GM18508 (cell line): ENCODE results near the gene SLC2A9.

ENCODE experiments used
- ATAC-seq: cut with Tn5 transposase; IDR thresholded peaks from one replicate; pipeline ENCODE4 v1.9.1; 2021; ENCODE audit warnings: moderate number of reproducible peaks; ENCODE audit not compliant: insufficient read depth, unreplicated experiment

The SLC2A9 gene

DNA sequence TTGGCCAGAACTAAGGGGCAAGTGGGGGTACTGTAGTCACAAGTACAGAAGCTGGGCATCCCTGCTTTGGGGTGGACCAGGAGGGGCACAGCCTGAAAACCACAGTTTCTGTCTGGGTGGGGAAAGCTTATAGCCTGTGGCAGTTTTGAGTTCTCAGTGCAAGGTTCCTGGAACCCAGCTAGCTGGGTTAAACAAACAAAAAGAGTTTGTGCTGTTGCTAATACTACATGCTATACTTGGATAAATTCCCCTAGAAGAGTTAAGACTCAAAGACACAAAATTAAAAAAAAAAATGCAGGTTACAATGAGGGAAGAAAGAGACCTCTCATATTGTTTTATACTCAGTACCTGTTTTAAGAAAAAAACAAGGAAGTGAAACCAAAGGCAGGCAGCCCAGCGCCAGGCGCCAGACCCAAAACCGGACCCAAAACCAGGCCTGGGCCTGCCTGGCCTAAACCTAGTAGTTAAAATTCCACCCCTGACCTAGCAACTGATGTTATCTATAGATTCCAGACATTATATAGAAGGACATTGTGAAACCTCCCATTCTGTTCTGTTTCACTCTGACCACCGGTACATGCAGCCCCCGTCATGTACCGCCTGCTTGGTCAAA, 50.8 kb downstream of the SLC2A9 start:
- peak; percentile 77 for ATAC-seq

- ATAC-seq = no peak
Measured at GRCh38 chr4:9969526-9970398, 51.5 kb downstream of the SLC2A9 start.

- no peak for ATAC-seq
Measured at GRCh38 chr4:9968472-9968871, 52.8 kb downstream of the SLC2A9 start.

DNA sequence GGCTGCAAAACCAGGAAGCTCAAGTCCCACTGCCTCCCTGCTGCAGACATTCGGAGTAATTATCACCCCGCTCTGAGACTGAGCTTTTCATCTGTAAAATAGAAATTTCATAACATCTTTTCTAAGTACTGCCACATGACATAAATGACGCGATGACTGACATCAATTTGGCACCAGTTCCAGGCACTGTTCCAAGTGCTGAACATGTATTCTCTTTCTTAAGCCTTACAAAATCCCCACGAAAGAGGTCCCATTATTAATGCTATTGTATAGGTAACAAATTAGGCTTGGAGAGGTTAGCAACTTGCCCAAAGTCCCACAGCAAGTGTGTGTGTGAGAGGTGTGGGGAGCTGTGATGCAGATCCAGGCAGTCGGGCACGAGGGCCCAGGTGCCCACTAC, 56.4 kb downstream of the SLC2A9 start:
- no peak for ATAC-seq

DNA sequence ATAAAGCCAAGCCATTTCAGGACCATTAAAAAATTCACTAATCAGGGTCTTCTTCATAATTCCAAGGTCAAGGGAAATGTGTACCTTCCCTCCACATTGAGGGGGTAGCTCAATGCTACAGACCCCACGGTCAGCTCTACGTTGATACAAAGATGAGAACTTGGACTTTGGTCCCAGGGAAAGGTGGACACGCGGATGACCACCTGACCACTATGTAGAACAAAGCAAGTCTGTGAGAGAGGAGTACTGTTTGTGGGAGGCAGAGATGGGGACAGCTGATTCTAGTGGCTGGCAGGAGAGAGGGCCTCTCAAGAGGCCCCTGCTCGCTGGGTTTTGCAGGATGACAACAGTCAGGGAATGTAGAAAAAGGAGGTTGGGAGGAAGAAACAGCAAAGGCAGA, 58.0 kb downstream of the SLC2A9 start:
- ATAC-seq = no peak

- ATAC-seq = no peak
Measured at GRCh38 chr4:9962611-9963314, 58.5 kb downstream of the SLC2A9 start.

DNA sequence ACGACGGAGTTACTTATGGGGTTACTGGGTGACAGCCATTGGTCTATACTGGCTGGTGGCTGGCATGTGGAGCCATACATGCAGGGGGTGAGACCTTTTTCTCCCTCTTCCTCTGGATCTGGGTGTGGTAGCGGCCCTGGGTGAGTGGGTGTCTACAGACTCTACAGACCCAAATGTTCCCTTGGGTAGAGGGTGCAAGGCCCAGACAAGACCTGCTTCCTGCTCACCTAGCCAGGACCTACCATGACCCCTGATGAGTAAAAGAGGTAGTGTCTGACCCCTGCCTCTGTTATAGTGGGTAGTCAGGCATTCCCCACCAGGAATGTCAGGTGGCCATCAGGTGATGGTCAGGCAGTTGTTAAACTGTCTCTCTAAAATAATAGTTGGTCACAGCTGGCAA, 66.8 kb downstream of the SLC2A9 start:
- no peak for ATAC-seq

DNA sequence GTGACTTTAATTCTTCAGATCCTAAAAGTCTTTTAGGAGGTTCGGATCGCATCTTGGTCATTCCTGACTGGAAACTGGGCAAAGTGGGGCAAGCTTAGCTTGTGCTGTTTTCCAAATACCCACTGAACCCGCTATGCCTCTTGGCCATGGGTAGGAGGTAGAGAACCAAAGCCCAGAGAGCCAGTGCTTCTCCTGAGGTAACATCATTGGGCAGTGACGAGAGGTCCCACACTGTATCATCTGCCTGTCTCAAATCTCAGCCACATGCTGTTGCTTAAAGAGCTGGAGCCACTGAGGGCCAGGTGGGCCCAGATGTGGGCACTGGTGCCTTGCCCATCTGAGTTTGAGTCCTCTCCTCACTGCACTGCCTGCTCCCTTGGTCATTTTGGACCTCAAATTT, 68.2 kb downstream of the SLC2A9 start:
- no peak for ATAC-seq

DNA sequence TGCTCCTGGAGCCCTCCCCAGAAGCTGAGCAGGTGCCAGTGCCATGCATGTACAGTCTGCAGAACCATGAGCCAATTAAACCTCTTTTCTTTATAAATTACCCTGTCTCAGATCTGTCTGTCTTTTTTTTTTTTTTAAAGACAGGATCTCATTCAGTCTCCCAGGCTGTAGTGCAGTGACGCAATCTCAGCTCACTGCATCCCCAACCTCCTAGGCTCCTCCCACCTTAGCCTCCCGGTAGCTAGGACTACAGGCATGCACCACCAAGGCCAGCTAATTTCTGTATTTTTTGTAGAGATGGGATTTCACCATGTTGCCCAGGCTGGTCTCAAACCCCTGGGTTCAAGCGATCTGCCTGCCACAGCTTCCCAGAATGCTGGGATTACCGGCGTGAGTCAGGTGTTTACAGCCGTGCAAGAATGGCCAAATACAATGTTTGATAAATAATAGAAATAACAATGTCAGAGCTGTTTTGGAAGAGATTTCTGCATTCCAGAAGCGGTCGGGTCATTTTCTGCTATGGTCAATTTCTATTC, 68.8 kb downstream of the SLC2A9 start:
- no peak for ATAC-seq

- no peak for ATAC-seq
Measured at GRCh38 chr4:9949573-9949972, 71.7 kb downstream of the SLC2A9 start.

DNA sequence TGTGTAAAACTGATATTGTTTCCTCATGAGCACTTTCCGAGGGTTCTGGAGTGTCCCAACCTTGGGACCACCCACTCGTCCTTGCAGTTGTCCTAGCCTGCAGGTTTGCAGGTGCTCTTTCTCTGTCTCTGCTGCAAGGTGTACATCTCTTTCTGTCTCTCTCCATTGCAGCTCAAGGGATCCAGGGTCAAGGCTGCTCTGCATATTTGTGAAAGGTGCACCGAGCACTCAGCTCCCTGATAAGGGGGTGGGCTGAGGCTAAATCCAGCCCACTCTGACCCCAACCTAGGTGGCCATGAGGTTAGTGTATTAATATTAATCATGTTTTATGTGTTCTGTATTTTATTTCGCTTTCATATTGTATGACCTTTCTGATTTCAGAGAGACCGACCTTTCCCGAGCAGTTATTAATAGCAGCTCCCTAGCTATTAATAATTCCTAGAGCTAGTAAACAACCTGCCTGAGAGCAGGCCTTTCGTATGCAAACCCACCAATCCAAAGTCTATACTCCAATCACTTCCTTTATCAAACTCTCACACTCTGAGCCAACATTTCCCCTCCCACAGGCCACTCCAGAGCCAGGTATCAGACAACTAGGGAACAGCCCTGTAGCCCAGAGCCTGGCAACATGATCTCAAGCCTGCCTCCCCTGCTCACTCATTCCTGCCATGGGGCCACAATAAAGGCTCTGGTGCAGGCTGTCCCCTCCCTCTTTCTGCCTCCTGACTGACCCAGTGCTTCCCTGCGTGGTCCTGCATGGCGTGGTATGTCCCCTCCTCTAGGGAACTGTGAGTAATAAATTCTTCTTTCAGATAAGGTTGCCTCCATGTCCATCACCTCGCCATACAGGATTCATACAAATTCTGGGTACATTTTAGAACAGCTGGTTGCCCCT, 73.9 kb downstream of the SLC2A9 start:
- ATAC-seq = no peak

- ATAC-seq = no peak
Measured at GRCh38 chr4:9946170-9946569, 75.1 kb downstream of the SLC2A9 start.

- ATAC-seq = no peak
Measured at GRCh38 chr4:9944431-9945425, 76.6 kb downstream of the SLC2A9 start.

- no peak for ATAC-seq
Measured at GRCh38 chr4:9943761-9944160, 77.5 kb downstream of the SLC2A9 start.

DNA sequence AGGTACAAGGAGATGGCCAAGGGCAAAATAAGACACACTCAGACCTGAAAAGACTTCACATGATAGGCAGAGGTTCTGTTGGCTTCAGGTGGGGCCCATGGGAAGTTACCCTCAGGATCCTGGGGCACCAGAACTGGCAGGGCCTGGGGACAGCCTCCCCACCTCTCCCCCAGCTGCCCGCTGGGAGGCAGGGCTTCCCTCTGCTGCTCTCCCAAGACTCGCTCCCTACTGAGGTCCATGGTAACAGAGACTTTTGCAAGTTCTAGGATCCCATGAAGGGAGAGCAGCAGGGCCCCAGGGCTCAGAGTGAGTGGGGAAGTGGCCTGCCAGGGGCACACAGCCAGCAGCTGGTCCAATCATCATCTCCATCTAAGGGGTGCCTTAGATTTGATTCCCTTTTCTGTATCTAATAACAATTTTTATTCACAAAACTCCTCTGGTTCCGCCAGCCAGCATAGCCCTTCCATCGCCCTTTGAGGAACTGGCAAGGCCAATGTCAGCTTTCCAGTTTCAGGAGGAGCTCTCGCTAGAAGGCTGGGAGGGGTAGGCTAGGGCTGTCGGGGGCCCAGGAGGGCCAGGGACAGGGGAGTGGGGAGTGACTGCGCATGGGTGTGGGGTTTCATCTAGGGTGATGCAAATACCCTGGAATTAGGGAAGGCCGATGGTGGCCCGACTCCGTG, 78.2 kb downstream of the SLC2A9 start:
- ATAC-seq = no peak

DNA sequence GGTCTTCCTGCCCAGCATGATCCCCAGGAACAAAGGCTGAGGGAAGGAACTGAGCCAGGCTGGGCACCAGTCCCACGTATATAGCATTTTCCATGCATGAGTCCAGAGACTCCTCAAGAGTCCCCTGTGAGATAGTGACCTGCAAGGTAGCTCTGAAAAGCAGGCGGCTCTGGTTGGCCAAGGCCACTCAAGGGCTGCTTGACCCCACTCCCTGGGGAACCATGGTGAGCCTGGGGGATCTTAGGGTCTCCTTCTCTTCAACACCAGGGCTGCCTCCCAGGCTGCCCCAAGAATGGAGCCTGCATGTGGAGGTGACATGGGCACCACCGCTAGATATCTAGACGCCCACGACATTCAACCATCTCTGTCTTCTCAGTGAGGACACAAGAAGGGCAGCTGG, 79.2 kb downstream of the SLC2A9 start:
- no peak for ATAC-seq

GRCh38 chr4:9940041-9940440, 81.3 kb downstream of the SLC2A9 start:
- ATAC-seq = no peak

DNA sequence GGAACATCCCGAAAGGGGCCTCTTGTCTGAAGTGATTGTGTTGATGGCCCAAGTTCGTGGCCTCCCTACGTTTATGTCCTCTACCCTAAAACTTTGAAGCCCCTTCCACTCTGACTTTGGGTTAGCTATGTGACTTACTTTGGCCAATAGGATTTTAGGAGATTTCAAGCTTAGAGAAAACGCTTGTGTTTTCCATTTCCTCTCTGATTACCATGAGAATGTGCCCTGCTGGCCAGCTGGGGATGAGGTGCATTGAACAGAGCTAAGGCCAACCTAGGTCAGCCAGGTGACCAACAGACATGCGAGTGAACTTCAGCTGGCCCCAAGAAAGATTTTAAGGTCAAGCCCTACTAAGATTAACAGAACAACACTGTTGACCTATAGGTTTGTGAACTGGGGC, 82.4 kb downstream of the SLC2A9 start:
- no peak for ATAC-seq
